K562 (cell line): ENCODE measurements around the gene ZNF284. TPM values are rescaled to one million over a fixed set of nuclear protein-coding genes. Genes with fewer than 3 reads are reported as not detected.
A peak's percentile ranks its signal among the peaks of the same experiment; 100 is the strongest.

ENCODE experiments used
- CAMTA2 ChIP-seq: fragments of 250-450 bp; sonication (Bioruptor Pico); conservative IDR thresholded peaks from 2 replicates; pipeline ENCODE4 v1.5.1; 2022
- FOXA1 ChIP-seq: fragments of 450-650 bp; IDR thresholded peaks from 2 replicates; pipeline ENCODE4 v1.6.1; 2016; ENCODE audit warnings: mild to moderate bottlenecking, borderline replicate concordance
- RBM17 ChIP-seq: fragments of 200-400 bp; formaldehyde crosslinking; IDR thresholded peaks from 2 replicates; pipeline ENCODE4 v1.6.1; 2017; ENCODE audit warnings: low read depth, mild to moderate bottlenecking, low read length, borderline replicate concordance
- TFAM ChIP-seq: fragments of 250-450 bp; sonication (Bioruptor Pico); conservative IDR thresholded peaks from 2 replicates; pipeline ENCODE4 v1.5.0; 2021; ENCODE audit warnings: mild to moderate bottlenecking, moderate library complexity
- ZNF24 ChIP-seq: fragments of 450-650 bp; IDR thresholded peaks from 2 replicates; pipeline ENCODE4 v1.6.1; 2016
- ZNF282 ChIP-seq: sonication (generic); formaldehyde crosslinking; IDR thresholded peaks from 2 replicates; pipeline ENCODE4 v1.8.1; 2023; ENCODE audit warnings: missing genetic modification reagents
- ZNF444 ChIP-seq: fragments of 250-450 bp; sonication (Bioruptor Pico); IDR thresholded peaks from 2 replicates; pipeline ENCODE4 v1.4.0; 2020; ENCODE audit warnings: mild to moderate bottlenecking, moderate library complexity
- ZNF77 ChIP-seq: fragments of 250-450 bp; sonication (Bioruptor Pico); IDR thresholded peaks from 2 replicates; pipeline ENCODE4 v1.5.0; 2020
- polyA plus RNA-seq, 8 experiments: library from polyadenylated mRNA; depleted of rRNA in 4 of 8; stranded (reverse) in 5 of 8; unstranded in 3 of 8; fragments of >200 nt; fragmentation: Nextera tagmentation in 2 of 8; fragmentation: Illumina TruSeq in 1 of 8; extraction: Ambion mirVana in 2 of 8; extraction: Trizol in 1 of 8; gene quantifications; 2 replicates each; pipeline versions ENCODE4 v1.2.1 to v1.2.3, GENCODE V29; 2011 to 2014; ENCODE audit warnings: inconsistent platforms in 1 of 8, missing spikeins in 1 of 8
- total RNA-seq, 7 experiments: library from RNA; depleted of rRNA in 6 of 7; stranded (reverse); fragments of >200 nt in 6 of 7; fragmentation: Illumina TruSeq in 2 of 7; extraction: Trizol in 2 of 7; gene quantifications; 2 replicates each; pipeline versions ENCODE4 v1.2.1 to v1.2.3, GENCODE V29; 2011 to 2021; ENCODE audit warnings: low replicate concordance in 1 of 7
- TF ChIP-seq, protein P1 (sequence below): sonication (generic); formaldehyde crosslinking; IDR thresholded peaks from 2 replicates; pipeline ENCODE4 v1.8.1; 2023; ENCODE audit warnings: missing genetic modification reagents, mild to moderate bottlenecking, borderline replicate concordance
- TF ChIP-seq, protein P2 (sequence below): fragments of 250-450 bp; sonication (Bioruptor Pico); IDR thresholded peaks from 2 replicates; pipeline ENCODE4 v1.4.0; 2020; ENCODE audit warnings: mild to moderate bottlenecking, moderate library complexity, borderline replicate concordance
- TF ChIP-seq, protein P3 (sequence below): fragments of 250-450 bp; sonication (Bioruptor Pico); IDR thresholded peaks from 2 replicates; pipeline ENCODE4 v1.4.0; 2020
- TF ChIP-seq, protein P4 (sequence below): sonication (generic); formaldehyde crosslinking; IDR thresholded peaks from 2 replicates; pipeline ENCODE4 v1.4.0; 2020; ENCODE audit warnings: mild to moderate bottlenecking, missing genetic modification reagents
- TF ChIP-seq, protein P5 (sequence below): sonication (generic); formaldehyde crosslinking; IDR thresholded peaks from 2 replicates; pipeline ENCODE4 v1.8.0; 2023; ENCODE audit warnings: mild to moderate bottlenecking, missing genetic modification reagents

ZNF284 gene
- total and polyA plus RNA-seq, 9 of the 15 experiments (the other 6 are each of a cell fraction or from before 2014, with no cell fraction given): 0.07 to 0.24 (median 0.20) TPM

GRCh38 chr19:44113138-44113783 lies 41.3 kb downstream of the ZNF284 start, which contains the start of gene ZNF225 (continued):
- no peak for TF ChIP-seq CAMTA2
- no peak for TF ChIP-seq ZNF77 (CRISPR knock-in tag)
- TF ChIP-seq, protein P1, sequence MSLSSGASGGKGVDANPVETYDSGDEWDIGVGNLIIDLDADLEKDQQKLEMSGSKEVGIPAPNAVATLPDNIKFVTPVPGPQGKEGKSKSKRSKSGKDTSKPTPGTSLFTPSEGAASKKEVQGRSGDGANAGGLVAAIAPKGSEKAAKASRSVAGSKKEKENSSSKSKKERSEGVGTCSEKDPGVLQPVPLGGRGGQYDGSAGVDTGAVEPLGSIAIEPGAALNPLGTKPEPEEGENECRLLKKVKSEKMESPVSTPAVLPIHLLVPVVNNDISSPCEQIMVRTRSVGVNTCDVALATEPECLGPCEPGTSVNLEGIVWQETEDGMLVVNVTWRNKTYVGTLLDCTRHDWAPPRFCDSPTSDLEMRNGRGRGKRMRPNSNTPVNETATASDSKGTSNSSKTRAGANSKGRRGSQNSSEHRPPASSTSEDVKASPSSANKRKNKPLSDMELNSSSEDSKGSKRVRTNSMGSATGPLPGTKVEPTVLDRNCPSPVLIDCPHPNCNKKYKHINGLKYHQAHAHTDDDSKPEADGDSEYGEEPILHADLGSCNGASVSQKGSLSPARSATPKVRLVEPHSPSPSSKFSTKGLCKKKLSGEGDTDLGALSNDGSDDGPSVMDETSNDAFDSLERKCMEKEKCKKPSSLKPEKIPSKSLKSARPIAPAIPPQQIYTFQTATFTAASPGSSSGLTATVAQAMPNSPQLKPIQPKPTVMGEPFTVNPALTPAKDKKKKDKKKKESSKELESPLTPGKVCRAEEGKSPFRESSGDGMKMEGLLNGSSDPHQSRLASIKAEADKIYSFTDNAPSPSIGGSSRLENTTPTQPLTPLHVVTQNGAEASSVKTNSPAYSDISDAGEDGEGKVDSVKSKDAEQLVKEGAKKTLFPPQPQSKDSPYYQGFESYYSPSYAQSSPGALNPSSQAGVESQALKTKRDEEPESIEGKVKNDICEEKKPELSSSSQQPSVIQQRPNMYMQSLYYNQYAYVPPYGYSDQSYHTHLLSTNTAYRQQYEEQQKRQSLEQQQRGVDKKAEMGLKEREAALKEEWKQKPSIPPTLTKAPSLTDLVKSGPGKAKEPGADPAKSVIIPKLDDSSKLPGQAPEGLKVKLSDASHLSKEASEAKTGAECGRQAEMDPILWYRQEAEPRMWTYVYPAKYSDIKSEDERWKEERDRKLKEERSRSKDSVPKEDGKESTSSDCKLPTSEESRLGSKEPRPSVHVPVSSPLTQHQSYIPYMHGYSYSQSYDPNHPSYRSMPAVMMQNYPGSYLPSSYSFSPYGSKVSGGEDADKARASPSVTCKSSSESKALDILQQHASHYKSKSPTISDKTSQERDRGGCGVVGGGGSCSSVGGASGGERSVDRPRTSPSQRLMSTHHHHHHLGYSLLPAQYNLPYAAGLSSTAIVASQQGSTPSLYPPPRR: no peak
- TF ChIP-seq RBM17: no peak
- TF ChIP-seq, protein P2, sequence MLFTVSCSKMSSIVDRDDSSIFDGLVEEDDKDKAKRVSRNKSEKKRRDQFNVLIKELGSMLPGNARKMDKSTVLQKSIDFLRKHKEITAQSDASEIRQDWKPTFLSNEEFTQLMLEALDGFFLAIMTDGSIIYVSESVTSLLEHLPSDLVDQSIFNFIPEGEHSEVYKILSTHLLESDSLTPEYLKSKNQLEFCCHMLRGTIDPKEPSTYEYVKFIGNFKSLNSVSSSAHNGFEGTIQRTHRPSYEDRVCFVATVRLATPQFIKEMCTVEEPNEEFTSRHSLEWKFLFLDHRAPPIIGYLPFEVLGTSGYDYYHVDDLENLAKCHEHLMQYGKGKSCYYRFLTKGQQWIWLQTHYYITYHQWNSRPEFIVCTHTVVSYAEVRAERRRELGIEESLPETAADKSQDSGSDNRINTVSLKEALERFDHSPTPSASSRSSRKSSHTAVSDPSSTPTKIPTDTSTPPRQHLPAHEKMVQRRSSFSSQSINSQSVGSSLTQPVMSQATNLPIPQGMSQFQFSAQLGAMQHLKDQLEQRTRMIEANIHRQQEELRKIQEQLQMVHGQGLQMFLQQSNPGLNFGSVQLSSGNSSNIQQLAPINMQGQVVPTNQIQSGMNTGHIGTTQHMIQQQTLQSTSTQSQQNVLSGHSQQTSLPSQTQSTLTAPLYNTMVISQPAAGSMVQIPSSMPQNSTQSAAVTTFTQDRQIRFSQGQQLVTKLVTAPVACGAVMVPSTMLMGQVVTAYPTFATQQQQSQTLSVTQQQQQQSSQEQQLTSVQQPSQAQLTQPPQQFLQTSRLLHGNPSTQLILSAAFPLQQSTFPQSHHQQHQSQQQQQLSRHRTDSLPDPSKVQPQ (CRISPR knock-in tag): no peak
- TF ChIP-seq, protein P3, sequence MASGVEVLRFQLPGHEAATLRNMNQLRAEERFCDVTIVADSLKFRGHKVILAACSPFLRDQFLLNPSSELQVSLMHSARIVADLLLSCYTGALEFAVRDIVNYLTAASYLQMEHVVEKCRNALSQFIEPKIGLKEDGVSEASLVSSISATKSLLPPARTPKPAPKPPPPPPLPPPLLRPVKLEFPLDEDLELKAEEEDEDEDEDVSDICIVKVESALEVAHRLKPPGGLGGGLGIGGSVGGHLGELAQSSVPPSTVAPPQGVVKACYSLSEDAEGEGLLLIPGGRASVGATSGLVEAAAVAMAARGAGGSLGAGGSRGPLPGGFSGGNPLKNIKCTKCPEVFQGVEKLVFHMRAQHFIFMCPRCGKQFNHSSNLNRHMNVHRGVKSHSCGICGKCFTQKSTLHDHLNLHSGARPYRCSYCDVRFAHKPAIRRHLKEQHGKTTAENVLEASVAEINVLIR (CRISPR knock-in tag): peak; percentile 54; the same call in 1 of the 2 replicates
- TF ChIP-seq, protein P4, sequence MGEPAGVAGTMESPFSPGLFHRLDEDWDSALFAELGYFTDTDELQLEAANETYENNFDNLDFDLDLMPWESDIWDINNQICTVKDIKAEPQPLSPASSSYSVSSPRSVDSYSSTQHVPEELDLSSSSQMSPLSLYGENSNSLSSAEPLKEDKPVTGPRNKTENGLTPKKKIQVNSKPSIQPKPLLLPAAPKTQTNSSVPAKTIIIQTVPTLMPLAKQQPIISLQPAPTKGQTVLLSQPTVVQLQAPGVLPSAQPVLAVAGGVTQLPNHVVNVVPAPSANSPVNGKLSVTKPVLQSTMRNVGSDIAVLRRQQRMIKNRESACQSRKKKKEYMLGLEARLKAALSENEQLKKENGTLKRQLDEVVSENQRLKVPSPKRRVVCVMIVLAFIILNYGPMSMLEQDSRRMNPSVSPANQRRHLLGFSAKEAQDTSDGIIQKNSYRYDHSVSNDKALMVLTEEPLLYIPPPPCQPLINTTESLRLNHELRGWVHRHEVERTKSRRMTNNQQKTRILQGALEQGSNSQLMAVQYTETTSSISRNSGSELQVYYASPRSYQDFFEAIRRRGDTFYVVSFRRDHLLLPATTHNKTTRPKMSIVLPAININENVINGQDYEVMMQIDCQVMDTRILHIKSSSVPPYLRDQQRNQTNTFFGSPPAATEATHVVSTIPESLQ (CRISPR knock-in tag): no peak
- TF ChIP-seq, protein P5, sequence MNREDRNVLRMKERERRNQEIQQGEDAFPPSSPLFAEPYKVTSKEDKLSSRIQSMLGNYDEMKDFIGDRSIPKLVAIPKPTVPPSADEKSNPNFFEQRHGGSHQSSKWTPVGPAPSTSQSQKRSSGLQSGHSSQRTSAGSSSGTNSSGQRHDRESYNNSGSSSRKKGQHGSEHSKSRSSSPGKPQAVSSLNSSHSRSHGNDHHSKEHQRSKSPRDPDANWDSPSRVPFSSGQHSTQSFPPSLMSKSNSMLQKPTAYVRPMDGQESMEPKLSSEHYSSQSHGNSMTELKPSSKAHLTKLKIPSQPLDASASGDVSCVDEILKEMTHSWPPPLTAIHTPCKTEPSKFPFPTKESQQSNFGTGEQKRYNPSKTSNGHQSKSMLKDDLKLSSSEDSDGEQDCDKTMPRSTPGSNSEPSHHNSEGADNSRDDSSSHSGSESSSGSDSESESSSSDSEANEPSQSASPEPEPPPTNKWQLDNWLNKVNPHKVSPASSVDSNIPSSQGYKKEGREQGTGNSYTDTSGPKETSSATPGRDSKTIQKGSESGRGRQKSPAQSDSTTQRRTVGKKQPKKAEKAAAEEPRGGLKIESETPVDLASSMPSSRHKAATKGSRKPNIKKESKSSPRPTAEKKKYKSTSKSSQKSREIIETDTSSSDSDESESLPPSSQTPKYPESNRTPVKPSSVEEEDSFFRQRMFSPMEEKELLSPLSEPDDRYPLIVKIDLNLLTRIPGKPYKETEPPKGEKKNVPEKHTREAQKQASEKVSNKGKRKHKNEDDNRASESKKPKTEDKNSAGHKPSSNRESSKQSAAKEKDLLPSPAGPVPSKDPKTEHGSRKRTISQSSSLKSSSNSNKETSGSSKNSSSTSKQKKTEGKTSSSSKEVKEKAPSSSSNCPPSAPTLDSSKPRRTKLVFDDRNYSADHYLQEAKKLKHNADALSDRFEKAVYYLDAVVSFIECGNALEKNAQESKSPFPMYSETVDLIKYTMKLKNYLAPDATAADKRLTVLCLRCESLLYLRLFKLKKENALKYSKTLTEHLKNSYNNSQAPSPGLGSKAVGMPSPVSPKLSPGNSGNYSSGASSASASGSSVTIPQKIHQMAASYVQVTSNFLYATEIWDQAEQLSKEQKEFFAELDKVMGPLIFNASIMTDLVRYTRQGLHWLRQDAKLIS (CRISPR knock-in tag): 0 out of 2 replicates have a peak, but pooled peaks have one; percentile 27
- no peak for TF ChIP-seq ZNF24
- TF ChIP-seq TFAM (CRISPR knock-in tag): no peak
- TF ChIP-seq FOXA1: no peak
- TF ChIP-seq ZNF444 (CRISPR knock-in tag): no peak
- TF ChIP-seq ZNF282: no peak
